ENCODE data around the gene RNF113A.
"Not testable (repeated sequence)": the region's sequence is repeated elsewhere in the genome, so short reads cannot be mapped to it uniquely, and the experiment has no call there.

The RNF113A gene

DNA sequence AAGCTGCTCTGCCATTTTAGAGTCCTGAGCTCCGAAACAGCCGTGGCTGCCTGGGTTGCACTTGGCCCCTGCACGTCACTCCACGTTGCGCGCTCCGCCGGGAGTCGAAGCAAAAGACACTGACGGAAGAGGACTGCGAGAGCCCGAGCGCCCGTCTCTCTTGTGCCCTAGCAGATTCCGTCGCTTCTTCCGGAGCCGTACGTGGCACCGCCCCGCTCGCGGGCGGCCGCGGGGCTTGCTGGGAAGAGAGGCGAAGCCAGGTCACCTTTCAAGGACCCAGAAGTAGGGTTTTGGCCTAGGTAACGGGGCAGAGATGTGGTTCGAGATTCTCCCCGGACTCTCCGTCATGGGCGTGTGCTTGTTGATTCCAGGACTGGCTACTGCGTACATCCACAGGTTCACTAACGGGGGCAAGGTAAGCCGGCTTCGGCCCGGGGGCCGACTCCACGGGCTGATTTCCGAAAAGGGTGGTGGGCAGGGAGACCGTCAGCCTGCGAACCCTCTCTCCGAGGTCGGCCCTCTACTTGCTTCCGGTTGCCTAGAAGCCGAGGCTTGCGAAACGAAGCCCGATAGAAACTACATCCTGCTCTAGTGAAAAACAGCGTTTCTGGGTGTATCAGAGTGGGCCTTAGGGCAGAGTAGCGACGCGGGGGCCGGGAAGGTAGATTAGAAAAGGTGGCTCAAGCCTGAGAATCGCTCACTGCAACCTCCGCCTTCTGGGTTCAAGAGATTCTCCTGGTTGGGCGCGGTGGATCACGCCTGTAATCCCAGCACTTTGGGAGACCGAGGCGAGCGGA, at the start of gene RNF113A, which contains the start of gene NDUFA1:
TSS of gene RNF113A (minus strand) at position 135 of the 797 bp plus-strand sequence. CDS start at position 15, 120 bp downstream.
TSS of gene NDUFA1 (plus strand) at position 234 of the 797 bp plus-strand sequence. CDS start at position 314, 80 bp downstream.
- DNase-seq, result peak; percentile 89

DNA sequence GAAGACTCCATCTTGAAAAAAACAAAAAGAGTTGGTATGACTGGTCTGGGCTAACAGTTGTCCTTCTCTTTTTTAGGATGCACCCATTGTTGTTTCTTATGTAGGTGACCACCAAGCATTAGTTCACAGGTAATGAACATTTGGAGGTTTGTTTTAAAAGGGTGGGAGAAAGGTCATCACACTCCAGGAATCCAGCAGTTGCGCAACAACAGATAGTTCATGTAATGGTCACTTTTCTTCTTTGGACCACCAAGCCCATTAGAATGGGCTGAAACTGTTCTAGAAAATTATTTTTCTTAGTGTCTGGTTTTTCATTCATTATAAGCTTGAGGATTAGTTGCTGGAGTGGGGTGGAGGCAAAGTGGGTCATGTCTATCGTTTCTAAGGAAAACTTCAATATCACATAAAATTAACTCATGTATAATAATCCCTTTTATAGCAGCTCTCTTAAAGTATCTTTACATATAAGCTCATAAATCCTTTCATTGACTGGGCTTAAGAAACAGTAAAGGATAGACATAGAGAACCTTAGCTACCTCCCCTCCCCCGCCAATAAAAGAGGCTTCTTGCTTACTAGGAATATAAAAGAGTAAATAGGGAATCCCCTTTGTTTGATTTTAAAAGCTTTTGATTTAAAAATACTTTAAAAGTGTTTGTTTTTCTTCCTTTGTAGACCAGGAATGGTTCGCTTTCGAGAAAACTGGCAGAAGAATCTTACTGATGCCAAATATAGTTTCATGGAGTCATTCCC, 48.5 kb upstream of the RNF113A start:
- no peak for DNase-seq

DNA sequence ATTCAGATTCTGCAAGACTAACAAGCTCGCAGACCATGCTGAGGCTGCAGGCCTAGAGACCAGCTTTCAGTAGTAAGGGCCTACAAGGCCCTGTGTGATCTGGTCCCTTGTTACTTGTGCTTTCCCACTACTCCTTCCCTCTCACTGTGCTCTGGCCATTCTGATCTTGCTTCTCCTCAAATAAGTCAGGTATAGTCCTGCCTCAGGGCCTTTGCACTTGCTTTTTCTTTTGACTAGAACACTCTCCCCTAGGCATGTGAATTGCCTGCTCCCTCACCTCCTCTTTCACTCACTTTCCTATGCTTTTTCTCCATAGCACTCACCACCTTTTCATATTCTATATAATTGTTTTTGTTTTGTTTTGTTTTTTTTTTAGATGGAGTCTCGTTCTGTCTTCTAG, 46.3 kb upstream of the RNF113A start:
- DNase-seq, result no peak

DNA sequence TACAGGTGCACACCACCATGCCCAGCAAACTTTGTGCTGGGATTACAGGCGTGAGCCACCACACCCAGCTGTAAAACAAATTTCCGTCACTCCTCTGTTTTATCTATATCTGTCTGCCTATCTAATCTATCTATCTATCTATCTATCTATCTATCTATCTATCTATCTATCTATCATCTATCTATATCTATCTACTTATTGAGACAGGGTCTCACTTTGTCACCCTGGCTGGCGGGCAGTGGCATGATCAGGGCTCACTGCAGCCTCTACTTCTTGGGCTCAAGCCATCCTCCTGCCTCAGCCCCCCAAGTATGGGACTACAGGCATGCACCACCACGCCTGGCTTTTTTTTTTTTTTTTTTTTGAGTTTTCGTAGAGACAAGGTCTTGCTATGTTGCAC, 44.8 kb upstream of the RNF113A start:
- no peak for DNase-seq

DNA sequence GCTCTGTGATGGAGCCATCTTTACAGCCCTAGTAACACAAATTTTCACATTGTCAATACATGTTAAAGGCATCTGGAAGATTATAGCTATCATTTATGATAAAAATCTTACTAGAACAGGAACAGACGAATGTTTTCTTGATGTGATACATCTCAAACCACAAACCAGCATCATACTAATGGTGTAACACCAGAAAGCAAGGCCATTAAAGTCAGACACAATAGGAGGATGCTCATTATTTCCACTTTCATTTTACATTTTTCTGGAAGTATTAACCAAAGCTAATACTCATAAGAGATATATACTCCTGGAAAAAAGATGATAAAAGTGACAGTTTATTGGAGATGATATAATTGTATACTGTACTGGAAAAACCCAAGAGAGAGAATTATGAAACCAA, 29.4 kb upstream of the RNF113A start:
- no peak for DNase-seq

DNA sequence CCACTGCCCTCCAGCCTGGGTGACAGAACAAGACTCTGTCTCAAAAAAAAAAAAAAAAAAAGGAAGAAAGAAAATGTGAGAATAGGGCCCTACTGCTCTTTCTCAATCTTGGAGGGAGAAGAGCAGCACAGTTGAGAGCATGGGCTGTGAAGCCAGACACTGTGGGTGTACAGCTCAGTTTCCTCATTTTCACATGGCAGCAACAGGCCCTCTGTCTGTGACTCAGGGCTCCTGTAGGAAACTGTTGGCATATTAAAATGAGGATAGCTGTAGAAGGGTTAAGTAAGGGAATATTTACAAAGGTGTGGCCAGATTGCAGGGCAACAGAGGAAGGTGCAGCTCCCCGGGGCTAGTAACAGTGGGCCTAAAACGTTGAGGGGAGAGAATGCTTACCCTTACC, 27.6 kb upstream of the RNF113A start:
- DNase-seq, result peak in 1 of 2 donors; percentile 21

DNA sequence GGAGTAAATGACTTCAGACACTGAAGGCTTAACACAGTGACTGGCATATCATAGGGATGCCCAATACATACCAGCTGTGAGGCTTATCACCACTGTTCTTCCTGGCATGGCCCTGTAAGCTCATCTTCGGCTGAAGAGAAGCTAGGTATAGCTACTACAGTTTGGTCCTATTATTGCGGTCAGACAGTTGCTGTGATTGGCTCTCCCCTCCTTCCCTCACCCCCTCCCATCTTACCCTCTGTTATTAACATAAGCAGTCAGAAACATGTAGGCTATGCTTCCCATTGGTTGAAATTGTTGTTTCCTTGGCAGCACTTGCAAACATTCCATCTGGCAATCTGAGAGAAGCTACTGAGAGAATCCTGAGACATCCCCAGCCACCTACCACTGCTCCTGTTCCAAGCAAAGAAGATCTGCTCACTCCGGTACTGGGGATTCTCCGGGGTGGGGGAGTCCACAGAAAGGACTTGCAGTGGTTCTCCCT, 24.4 kb upstream of the RNF113A start, which contains the start of gene AKAP14:
TSS of gene AKAP14 (plus strand) at position 51 of the 484 bp plus-strand sequence. CDS start 7,331 bp downstream, outside the sequence.
- DNase-seq, result no peak

DNA sequence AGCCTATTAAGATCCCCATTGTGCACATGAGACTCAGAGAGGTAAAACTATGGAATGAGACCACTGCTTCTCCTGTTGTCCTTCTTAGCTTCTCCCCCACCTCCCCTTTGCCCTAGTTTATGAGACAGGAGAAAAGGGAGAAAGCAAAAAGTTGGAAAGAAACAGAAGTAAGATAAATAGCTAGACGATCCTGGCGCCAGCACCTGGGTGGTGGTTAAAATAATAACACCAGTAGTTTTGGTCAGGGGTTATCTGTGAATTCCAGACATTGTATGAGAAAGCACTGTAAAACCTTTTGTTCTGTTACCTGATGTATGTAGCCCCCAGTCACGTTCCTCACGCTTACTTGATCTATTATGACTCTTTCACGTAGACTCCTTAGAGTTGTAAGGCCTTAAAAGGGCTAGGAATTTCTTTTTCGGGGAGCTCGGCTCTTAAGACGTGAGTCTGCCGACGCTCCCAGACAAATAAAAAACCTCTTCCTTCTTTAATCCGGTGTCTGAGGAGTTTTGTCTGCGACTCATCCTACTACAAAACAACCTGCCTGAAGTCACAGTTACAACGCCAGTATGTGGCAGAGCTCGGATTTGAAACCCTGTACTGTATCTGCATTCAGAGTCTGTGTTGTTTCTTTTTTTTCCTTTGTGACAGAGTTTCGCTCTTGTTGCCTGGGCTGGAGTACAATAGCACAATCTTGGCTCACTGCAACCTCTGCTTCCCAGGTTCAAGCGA, 20.6 kb upstream of the RNF113A start:
- not testable (repeated sequence) for DNase-seq

DNA sequence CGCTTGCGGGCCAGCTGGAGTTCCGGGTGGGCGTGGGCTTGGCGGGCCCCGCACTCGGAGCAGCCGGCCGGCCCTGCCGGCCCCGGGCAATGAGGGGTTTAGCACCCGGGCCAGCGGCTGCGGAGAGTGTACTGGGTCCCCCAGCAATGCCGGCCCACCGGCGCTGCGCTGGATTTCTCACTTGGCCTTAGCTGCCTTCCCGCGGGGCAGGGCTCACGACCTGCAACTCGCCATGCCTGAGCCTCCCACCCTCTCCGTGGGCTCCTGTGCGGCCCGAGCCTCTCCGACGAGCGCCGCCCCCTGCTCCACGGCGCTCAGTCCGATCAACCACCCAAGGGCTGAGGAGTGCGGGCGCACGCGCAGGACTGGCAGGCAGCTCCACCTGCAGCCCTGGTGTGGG, 19.1 kb upstream of the RNF113A start:
- DNase-seq, result not testable (repeated sequence)

DNA sequence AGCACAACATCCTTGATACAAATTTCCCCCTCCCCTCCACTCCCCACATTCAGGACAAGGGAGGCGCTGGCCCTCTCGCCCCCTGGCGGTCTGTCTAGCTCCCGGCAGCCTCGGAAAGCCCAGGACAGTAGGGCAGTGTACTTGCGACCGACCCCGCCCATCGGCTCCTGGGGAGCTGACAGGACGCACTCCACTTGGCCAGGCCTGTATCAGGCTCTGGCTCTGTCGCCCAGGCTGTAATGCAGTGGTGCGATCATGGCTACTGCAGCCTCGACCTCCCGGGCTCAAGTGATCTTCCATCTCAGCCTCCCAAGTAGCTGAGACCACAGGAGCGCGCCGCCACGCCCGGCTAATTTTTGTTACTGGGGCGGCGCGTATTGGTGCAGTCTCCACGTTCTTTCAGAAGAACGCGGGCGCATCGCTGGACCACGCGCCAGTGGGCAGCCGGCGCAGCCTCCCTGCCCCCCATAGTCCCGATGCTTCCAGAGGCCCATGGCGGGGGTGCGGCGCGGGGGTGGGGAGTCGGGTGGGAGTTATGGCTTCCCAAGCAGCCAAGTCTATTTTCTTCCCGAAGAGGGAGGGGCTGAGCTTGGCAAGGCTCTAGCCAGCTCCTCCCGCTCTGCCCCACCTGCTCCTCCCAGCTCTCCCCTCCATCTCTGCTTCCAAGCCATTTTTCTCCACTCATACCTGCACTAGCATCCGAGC, 16.3 kb upstream of the RNF113A start:
- peak; percentile 62 to 63 for DNase-seq

DNA sequence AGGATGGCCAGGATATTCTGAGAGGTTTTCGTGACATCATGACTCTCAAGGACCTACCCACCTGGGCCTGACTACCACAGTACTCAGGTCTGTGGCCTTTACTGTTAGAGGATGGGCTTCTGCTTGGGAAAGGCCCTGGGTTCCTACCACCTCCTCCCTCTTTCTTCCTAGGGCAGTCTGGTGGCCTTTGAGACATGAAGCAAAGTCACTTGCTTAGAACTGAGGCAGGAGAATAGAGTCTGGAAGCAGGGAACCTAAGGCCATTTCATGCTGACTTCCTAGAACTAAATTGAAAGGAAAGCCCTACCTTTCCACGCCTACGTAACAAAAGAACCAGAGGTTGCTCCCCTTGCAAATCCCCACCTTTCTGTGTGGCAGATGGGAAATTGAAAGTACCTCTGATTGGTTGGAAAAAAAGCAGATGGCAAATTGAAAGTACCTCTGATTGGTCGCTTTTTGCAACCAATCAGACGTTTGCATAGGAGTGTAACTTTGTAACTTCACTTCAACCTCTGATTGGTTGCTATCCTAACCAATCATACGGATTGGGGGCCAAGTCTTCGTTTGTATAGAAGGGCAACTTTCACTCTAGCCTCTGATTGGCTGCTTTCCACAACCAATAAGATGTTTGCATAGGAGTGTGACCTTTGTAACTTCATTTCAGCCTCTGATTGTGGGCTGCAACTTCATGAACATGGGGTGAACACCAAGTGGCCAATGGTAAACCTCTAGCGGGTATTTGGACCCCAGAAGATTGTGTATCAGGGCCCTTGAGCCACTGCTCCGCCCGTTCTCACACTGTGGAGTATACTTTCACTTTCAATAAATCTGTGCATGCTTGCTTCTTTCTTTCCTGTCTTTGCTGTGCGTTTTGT, 14.3 kb upstream of the RNF113A start:
- peak; percentile 22 to 75 for DNase-seq

DNA sequence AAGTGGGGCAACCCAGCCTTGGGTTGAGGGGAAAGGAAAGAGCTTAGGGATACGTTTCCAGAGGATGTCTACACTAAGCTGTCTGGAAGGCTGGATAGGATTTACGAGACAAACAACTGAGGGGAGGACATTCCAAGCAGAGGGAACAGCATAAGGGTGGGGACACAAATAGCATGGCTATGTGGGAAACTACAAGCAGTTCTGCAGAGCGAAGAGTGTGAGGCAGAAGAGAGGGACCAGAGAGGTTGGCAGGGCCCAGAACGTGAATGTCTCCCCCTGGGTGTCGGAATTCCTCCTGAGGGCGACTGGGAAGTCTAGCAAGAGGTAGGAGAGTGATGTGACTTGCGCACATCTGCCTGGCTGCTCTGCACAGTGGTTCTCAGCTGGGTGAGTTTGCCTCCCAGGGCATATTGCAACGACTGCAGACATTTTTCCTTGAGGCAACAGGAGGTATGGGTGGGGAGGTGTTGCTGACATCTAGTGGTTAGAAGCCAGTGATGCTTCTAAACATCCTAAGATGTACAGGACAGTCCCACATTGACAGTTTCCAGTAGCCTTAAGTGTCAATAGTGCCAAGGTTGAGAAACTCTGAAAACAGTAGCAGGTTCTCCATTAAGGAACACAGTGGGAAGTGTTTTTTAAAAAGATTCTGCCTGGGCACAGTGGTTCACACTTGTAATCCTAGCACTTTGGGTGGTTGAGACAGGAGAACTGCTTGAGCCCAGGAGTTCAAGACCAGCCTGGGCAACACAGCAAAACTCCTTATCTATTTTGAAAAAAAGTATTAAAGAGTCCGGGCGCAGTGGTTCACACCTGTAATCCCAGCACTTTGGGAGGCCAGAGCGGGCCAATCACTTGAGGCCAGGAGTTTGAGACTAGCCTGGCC, 9.3 kb upstream of the RNF113A start:
- peak; percentile 46 to 63 for DNase-seq

DNA sequence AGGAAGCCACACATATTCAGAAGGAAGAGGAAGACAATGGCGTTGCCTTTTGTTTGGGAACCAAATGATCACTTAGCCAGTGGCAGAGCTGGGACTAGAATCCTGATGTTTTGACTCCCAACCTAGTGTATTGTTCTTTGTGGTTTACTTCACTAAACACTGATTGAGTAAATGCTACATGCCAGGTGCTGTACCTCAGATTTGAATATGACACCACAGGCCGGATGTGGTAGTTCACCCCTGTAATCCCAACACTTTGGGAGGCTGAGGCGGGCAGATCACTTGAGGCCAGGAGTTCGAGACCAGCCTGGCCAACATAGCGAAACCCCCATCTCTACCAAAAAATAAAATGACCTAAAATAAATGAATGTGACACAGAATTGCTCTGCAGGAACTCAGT, 8.5 kb upstream of the RNF113A start:
- DNase-seq, result peak in 1 of 2 donors; percentile 31

DNA sequence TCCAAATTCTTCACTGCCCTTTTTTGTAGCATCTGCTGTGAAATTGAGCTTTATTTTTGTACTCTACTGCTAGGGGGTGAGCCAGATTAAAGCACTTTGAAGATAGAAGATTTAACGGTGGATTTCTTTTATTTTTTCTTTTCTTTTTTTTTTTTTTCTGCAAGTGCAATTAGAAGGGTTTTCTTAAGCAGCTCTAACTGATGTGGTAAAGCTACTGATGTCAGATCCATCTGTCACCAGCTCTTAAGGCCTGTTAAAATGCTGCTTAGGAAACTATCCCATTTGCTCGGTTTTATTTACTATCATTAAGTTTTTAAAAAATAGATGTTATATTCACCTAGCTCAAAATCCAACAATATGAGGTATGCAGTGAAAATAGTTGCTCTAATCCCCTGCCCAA, 7.2 kb upstream of the RNF113A start:
- DNase-seq, result no peak

DNA sequence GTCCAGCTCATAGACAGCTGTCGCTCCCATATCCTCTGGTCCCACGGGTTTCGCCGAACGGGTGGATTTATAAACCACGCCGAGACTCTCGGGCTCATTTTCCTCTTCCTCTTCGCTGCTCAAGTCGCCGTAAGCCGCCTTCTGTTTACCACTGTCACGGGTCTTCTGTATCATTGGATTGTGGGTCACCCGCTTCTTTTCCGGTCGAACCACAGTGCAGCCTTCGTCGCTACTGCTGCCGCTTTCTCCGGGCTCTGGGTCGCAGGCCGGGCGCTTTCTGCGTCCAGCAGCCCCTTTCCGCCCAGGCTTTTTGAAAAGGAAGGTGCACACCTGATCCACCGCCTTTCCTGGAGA, 311 bp downstream of the RNF113A start:
- DNase-seq, result no peak

DNA sequence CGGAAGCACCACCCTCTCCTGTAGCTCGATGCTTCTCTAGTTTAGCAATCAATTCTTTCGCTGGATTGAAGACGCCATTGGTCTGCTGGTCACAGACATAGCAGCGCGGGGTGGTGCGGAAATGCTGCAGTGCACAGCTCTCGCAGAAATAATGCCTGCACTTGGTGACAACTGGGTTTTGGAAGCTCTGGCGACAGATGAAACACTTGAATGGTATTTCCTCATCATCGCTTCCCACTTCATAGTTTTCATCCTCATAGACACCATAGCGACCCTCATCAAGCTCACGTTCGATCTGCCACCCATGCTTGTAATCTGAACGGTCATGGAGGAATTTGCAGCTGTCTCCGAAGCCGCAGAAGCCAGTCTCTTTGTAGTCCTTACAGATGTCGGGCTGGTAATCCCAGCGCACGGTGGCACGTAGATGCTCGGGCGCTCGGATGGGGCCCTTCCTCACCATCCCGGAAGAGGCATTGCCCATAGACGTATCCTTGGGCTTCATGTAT, 854 bp downstream of the RNF113A start:
- peak; percentile 23 to 32 for DNase-seq

DNA sequence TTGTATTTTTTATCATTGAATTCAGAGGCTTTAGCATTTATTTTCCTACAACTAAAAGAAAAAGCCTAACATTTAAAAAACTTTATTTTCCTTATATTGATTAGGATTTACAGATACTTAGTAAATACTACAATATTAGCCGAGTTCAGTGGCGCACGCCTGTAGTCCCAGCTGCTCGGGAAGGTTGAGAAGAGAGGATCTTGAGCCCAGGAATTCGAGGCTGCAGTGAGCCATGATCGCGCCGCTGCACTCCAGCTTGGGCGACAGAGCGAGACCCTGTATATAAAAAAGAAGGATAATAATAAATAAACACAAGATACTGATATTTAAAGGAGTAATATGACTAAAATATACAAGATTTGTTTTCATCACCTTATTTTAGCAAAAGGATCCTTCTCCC, 18.1 kb downstream of the RNF113A start:
- no peak for DNase-seq

DNA sequence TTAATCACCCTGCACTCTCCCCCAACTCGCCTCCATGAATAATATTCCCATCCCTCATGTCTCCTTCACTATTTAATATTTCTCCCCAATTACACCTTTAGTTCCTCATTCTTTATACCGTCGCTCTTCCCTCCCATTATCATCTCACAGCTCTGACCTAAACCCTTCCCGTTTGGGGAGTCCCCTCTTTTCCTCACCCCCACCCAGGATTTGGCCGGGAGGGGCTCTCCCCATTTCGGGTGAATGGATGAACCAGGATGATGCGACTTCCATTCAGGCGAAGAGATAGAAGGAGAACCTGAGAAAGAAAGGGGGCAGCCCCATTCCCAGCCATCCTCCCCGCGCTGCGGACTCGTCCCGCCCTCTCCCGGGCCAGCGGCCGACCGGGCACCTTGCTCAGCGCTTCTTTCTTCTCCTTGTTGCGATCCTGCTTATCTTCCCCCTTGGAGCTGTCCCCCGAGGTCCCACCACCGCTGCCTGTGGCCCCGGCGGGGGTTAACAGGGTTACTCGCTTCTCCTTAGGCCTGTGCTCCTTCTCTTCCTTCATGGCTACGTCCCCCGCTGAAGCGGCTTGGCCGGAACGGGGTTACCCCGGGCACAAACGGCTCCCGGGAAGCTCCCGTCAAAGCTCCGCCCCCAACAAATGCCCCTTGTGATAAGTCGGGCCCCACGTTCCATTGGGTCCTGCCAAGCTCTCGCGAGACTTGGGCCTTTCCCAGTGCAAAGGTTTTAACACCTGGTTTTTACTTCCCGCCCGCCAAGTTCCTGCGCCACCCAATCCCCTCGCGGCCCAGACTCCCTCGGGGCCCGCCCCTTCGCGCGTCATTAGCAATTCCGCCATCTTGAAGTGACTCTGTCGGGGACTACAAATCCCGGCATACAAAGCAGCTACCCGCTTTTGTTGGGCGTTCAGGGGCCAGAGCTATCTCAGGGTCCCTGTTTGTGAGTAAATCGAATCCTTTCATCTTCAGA, 18.9 kb downstream of the RNF113A start, which contains the start of gene UPF3B:
TSS of gene UPF3B (minus strand) at position 582 of the 972 bp plus-strand sequence. CDS start at position 547, 35 bp downstream.
- DNase-seq, result peak; percentile 96 to 97

DNA sequence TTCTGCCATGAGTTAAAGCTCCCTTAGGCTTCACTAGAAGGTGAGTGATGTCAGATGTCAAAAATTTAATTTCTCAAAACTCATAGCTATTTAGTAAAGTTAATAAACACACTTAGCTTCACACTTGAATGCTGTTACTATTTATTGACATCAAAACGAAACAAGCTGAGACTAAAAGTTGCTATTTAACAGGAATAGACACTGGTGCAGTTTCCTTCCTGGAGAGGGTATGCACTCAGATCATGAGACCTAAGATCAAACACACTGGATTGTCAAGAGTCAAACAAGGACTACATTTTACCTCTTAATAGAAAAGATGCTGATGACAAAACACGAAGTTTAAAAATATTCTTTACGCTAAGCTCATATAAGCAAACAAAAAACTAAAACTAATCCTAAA, 37.6 kb downstream of the RNF113A start:
- DNase-seq, result no peak

All from CD4-positive, alpha-beta T cell treated with Interleukin-4 for 1 hour (primary cell).